ENCODE results near the gene CORO1C.

Gene CORO1C

DNA sequence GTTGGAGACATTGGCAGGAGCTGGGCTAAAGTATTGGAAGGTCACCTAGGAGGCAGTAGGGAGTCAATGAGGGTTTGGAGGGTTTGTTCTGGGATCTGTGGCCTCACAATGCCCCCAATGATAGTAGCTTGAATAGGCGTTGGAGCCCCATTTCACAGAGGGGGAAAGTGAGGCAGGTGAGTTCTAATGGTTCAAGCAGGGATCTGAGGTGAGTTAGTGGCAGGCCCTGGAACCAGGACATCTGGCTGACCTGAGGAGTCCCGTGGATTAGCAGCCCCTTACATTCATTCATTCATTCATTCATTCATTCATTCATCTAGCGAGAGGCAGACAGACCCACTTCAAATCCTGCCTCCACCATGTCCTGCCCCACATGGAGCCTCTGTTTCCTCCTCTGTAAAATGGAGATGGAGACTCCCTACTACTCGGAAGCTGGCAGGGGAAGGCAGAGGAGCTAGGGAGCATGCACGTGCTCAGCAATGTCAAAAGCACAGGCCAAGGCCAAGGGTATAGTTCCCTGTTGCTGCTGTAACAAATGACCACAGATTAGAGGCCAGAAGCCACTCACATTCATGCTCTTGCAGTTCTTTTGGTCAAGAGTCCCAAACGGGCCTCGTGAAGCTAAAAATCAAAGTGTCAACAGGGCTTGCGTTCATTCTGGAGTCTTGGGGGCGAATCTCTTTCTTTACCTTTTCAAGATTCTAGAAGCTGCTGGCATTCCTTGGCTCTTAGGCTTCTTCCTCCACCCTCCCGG is 131.2 kb downstream of the CORO1C start:
- no peak for DNase-seq (ENCODE audit: low read depth in 2 of 2)

DNA sequence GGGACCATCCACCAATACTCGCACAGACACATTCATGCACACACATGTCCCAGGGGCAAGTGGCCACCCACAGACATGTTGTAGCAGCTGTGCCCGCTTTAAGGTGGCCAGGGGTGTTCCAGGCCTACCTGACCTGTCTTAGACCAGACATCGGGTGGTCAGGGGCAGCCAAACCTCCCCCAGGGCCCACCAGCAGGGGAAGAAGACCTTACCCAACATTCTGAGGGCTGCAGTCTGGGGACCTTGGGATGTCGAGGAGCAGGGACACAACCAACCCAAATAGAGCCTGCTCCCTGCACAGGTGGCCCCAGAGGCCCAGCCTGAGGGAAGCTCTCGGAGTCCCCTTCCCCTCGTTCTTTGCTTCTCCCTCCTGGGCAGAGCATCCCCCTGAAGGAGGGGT is 131.8 kb downstream of the CORO1C start:
- DNase-seq (ENCODE audit: low read depth in 2 of 2): no peak

DNA sequence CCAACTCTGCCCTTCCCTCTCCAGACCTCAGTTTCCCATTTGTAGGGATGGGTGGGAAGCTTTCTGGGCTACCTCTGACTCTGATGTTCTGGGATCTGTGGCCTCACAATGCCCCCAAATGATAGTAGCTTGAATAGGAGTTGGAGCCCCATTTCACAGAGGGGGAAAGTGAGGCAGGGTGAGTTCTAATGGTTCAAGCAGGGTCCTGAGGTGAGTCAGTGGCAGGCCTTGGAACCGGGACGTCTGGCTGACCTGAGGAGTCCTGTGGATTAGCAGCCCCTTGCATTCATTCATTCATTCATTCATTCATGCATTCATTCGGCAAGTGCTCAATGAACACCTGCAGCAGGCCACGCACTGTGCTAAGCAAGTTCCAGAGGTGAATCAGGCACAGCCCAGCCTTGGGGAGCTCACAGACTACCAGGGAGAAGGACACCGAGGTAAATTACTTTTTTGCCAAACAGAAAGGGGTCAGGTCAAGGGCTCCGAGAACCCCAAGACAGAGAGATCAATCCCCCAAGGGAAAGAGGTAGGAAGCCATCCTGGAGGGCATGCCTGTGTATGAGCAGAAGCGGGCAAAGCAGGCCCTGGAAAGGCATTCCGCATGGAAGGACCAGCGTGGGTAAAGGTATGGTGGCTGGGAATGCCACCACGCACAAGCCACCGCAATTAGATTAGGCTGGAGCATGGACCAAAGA is 132.6 kb downstream of the CORO1C start:
- DNase-seq (ENCODE audit: low read depth in 2 of 2): no peak

DNA sequence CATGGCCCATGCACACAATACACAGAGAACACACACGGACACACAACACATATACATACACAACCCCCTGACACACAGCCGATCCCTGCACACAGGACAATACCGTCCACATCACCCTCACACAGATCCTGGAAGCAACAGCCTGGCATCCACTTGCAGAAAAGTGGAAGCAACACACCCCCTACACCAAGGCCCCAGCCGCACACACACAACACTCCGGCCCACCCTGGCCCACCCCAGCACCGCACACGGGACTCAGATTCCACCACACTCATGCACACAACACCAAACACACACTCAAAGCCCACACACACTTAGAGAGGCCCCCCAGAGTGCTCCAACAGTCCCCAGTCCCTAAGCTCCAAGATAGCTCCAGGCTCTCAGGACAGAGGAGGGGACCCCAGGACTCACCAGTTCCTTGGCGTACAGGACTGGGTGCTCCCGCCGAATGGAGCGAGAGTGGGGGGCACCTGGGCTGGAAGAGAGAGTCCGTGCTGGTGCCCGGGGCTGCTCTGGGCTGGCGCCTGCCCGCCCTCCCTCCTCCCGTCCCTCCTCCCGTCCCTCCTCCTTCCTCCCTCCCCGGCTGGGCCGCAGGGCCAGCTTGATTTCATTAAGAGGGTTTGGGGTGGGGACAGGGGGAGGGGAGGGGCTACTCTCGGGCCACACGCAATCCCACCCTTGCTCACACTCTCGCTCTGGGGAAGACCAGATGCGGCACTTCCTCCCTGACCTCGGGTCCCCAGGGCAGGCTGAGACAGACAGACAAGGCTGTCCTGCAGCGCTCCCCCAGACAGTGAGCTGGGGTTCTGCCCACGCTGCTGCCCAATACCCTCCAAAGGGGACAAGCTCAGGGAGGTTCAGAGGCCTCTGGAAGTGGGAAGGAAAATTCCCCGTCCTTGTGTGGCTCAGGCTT is 133.5 kb downstream of the CORO1C start, which contains the start of gene TMEM119:
TSS of gene TMEM119 (minus strand) at position 526 of the 913 bp plus-strand sequence. CDS start 5,701 bp downstream, outside the sequence.
- DNase-seq (ENCODE audit: low read depth in 2 of 2): peak; percentile 72 to 80

DNA sequence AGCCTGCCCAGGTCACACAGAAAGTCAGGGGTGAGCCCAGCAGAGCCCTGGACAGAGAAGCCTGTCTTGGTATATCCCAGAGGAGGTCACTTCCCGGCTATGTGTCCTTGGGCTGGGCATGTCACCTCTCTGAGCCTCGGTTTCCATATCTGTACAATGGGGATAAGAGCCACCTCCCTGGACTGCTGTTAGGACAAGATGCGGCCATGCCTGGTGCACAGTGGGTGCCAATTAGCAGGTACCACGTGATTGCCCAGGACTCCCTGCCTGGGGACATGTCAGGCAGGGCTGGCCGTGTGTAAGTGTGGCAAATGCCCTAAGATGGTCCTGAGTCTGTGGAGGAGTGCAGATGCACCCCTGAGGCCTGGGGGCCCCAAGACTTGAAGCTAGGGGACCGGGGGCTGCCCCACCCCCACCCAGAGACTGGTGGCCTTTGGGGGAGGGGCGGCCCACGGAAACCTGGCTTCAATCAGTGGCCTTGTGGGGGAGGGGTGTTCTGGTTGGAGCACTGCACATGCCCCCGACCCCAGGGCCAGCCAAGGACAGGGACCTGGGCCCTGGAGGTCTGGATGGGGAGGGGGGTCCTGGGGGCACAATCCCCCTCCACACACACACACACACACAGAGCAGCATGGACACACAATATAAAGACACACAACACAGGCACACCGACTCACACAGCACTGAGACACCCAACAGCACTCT is 134.3 kb downstream of the CORO1C start:
- DNase-seq (ENCODE audit: low read depth in 2 of 2): no peak

GRCh38 chr12:108595711-108596647 is 135.3 kb downstream of the CORO1C start:
- no peak for DNase-seq (ENCODE audit: low read depth in 2 of 2)

All from fibroblast of skin of left quadriceps (primary cell).